ENCODE measurements around the gene PPM1D.
A peak's percentile ranks its signal among the peaks of the same experiment; 100 is the strongest.
"Not testable (repeated sequence)": the region's sequence is repeated elsewhere in the genome, so short reads cannot be mapped to it uniquely, and the experiment has no call there.

The PPM1D gene

GRCh38 chr17:60599620-60600489 lies at the start of gene PPM1D:
Gene PPM1D (plus strand): TSS chr17:60600193. CDS start chr17:60600415, 222 bp downstream.
- peak; percentile 97 for DNase-seq (ENCODE audit: low read depth)

- not testable (repeated sequence) for DNase-seq (ENCODE audit: low read depth)
These were observed 47.7 kb upstream of the PPM1D start for GRCh38 chr17:60552255-60552654.

GRCh38 chr17:60554377-60554788 lies 45.6 kb upstream of the PPM1D start:
- DNase-seq (ENCODE audit: low read depth) = no peak

- no peak for DNase-seq (ENCODE audit: low read depth)
These were observed 44.2 kb upstream of the PPM1D start for GRCh38 chr17:60555786-60556185.

GRCh38 chr17:60557805-60558204 lies 42.2 kb upstream of the PPM1D start:
- DNase-seq (ENCODE audit: low read depth) = no peak

GRCh38 chr17:60559659-60559994 lies 40.4 kb upstream of the PPM1D start:
- DNase-seq (ENCODE audit: low read depth) = no peak

- DNase-seq (ENCODE audit: low read depth) = no peak
These were observed 39.8 kb upstream of the PPM1D start for GRCh38 chr17:60559995-60560859.

GRCh38 chr17:60560860-60561257 lies 39.1 kb upstream of the PPM1D start:
- DNase-seq (ENCODE audit: low read depth) = no peak

- no peak for DNase-seq (ENCODE audit: low read depth)
These were observed 37.6 kb upstream of the PPM1D start for GRCh38 chr17:60562421-60562820.

GRCh38 chr17:60563743-60564142 lies 36.2 kb upstream of the PPM1D start:
- DNase-seq (ENCODE audit: low read depth) = no peak

GRCh38 chr17:60565233-60565632 lies 34.8 kb upstream of the PPM1D start:
- DNase-seq (ENCODE audit: low read depth) = no peak

GRCh38 chr17:60573236-60574051 lies 26.5 kb upstream of the PPM1D start:
- DNase-seq (ENCODE audit: low read depth) = no peak

GRCh38 chr17:60577147-60577915 lies 22.7 kb upstream of the PPM1D start:
- DNase-seq (ENCODE audit: low read depth) = no peak

GRCh38 chr17:60579090-60579489 lies 20.9 kb upstream of the PPM1D start:
- no peak for DNase-seq (ENCODE audit: low read depth)

GRCh38 chr17:60579551-60579950 lies 20.4 kb upstream of the PPM1D start:
- no peak for DNase-seq (ENCODE audit: low read depth)

- DNase-seq (ENCODE audit: low read depth) = no peak
These were observed 17.0 kb upstream of the PPM1D start for GRCh38 chr17:60583008-60583407.

- no peak for DNase-seq (ENCODE audit: low read depth)
These were observed 14.1 kb upstream of the PPM1D start for GRCh38 chr17:60585887-60586286.

GRCh38 chr17:60586288-60586974 lies 13.6 kb upstream of the PPM1D start:
- DNase-seq (ENCODE audit: low read depth) = no peak

- DNase-seq (ENCODE audit: low read depth) = no peak
These were observed 9.9 kb upstream of the PPM1D start for GRCh38 chr17:60590070-60590469.

- no peak for DNase-seq (ENCODE audit: low read depth)
These were observed 7.2 kb upstream of the PPM1D start for GRCh38 chr17:60592750-60593149.

Data from stimulated activated CD8-positive, alpha-beta memory T cell treated with anti-CD3 and anti-CD28 coated beads, Interleukin-12 subunit alpha, Interleukin-12 subunit beta, amount 100 ng/mL, for 4 hours (primary cell).